ENCODE measurements around the gene EXOC6B. TPM values are rescaled to one million over a fixed set of nuclear protein-coding genes. Genes with fewer than 3 reads are reported as not detected.
"Not testable (repeated sequence)": the region's sequence is repeated elsewhere in the genome, so short reads cannot be mapped to it uniquely, and the experiment has no call there.

EXOC6B gene
- total RNA-seq, 4 donors from 2014 or later: 54.0 to 121 (median 78.7) TPM

- H3K9me3 ChIP-seq: no peaks in the 10 kb centered on the region
- H3K27me3 ChIP-seq: no peaks in the 10 kb centered on the region
- DNase-seq (ENCODE audit: low spot score in 2 of 2): no peak
- 90% methylated on average over 2 of the region's 2 CpGs for WGBS
- TF ChIP-seq, protein P1, sequence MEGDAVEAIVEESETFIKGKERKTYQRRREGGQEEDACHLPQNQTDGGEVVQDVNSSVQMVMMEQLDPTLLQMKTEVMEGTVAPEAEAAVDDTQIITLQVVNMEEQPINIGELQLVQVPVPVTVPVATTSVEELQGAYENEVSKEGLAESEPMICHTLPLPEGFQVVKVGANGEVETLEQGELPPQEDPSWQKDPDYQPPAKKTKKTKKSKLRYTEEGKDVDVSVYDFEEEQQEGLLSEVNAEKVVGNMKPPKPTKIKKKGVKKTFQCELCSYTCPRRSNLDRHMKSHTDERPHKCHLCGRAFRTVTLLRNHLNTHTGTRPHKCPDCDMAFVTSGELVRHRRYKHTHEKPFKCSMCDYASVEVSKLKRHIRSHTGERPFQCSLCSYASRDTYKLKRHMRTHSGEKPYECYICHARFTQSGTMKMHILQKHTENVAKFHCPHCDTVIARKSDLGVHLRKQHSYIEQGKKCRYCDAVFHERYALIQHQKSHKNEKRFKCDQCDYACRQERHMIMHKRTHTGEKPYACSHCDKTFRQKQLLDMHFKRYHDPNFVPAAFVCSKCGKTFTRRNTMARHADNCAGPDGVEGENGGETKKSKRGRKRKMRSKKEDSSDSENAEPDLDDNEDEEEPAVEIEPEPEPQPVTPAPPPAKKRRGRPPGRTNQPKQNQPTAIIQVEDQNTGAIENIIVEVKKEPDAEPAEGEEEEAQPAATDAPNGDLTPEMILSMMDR (IDR thresholded peaks at IDR 0.05): no peak
- TF ChIP-seq POLR2AphosphoS5 (IDR thresholded peaks at IDR 0.05): no peak
- TF ChIP-seq POLR2A (IDR thresholded peaks at IDR 0.05): no peak
- no peak for TF ChIP-seq EP300 (IDR thresholded peaks at IDR 0.05)
- H3K4me1 ChIP-seq: no peaks in the 10 kb centered on the region
- no peak overlapping the region for H3K4me3 ChIP-seq
- H3K27ac ChIP-seq: no peak overlapping the region
- peaks cover 11% of the 10 kb centered on the region for H3K36me3 ChIP-seq
These were observed 163.8 kb downstream of the EXOC6B start for GRCh38 chr2:72661985-72662384.

GRCh38 chr2:72649810-72650209 is 176.0 kb downstream of the EXOC6B start:
- no peak for TF ChIP-seq POLR2AphosphoS5 (IDR thresholded peaks at IDR 0.05)
- TF ChIP-seq, protein P1 (IDR thresholded peaks at IDR 0.05): no peak
- no peak for TF ChIP-seq POLR2A (IDR thresholded peaks at IDR 0.05)
- TF ChIP-seq EP300 (IDR thresholded peaks at IDR 0.05): no peak
- H3K4me1 ChIP-seq: no peaks in the 10 kb centered on the region
- no peak overlapping the region for H3K4me3 ChIP-seq
- no peak overlapping the region for H3K27ac ChIP-seq
- no peaks in the 10 kb centered on the region for H3K36me3 ChIP-seq
- H3K27me3 ChIP-seq: no peaks in the 10 kb centered on the region
- no peak for DNase-seq (ENCODE audit: low spot score in 2 of 2)
- WGBS: 93% methylated on average over 6 of the region's 6 CpGs
- H3K9me3 ChIP-seq: no peaks in the 10 kb centered on the region

GRCh38 chr2:72641221-72641620 is 184.6 kb downstream of the EXOC6B start:
- DNase-seq (ENCODE audit: low spot score in 2 of 2); H3K4me1 ChIP-seq; H3K9me3 ChIP-seq; H3K36me3 ChIP-seq; H3K27me3 ChIP-seq; H3K27ac ChIP-seq; H3K4me3 ChIP-seq: not testable (repeated sequence)
- 93% methylated on average over 8 of the region's 8 CpGs for WGBS

DNA sequence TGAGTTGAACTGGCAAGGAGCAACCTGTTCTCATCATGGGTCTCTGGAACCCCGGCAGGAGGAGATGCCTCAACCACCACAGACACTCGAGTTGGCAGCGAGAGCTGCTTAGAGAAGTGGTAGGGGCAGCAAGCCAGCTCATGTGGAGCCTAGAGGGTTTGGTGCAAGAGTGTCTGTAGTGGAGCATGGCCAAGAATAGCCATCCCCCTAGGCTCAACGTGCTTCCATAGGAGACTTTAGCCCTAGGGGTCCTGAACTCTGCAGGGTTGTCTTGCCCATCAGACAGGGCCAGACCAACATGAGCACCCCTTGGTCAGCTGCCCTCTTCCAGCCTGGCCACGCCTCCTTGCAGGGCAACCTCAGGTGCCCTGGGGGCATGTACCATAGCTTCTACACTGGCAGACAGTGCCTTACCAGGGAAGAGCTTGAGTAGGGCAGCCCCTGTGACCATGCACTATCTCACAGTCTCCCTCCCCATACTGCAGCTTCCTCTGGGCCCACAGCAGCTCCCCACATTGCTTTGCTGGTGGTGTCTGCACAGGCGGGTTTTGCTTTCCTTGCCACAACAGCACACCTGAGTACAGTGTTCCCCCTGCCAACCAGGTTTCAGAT is 187.1 kb downstream of the EXOC6B start:
- Histone ChIP-seq H3K9me3 (no peaks in the 10 kb centered on the region), H3K27me3 (no peaks in the 10 kb centered on the region), H3K36me3 (peaks cover 4% of the 10 kb centered on the region), H3K27ac (no peak overlapping the region), H3K4me3 (no peak overlapping the region), H3K4me1 (no peaks in the 10 kb centered on the region)
- DNase-seq (ENCODE audit: low spot score in 2 of 2): no peak
- WGBS: 84% methylated on average over 5 of the region's 6 CpGs
- TF ChIP-seq, protein P1 (IDR thresholded peaks at IDR 0.05): no peak
- TF ChIP-seq POLR2AphosphoS5 (IDR thresholded peaks at IDR 0.05): no peak
- TF ChIP-seq EP300 (IDR thresholded peaks at IDR 0.05): no peak
- TF ChIP-seq POLR2A (IDR thresholded peaks at IDR 0.05): no peak

DNA sequence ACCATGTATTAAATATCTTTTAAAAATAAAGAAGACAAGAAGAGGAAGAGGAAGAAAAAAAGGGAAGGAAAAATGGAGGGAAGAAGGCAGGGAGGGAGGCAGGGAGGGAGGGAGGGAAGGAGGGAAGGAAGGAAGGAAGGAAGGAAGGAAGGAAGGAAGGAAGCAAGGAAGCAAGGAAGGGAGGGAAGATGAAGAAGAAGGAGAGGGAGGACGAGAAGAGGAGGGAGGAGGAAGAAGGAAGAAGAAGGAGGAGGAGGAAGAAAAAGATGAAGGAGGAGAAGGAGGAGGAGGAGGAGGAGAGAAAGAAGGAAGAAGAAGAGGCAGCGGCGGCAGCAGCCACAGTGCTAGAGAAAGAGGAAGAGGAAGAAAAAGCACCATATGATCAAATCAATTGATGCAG is 189.6 kb downstream of the EXOC6B start:
- Histone ChIP-seq H3K4me3 (no peak overlapping the region), H3K36me3 (no peaks in the 10 kb centered on the region), H3K27me3 (no peaks in the 10 kb centered on the region), H3K4me1 (no peaks in the 10 kb centered on the region), H3K9me3 (no peaks in the 10 kb centered on the region), H3K27ac (no peak overlapping the region)
- DNase-seq (ENCODE audit: low spot score in 2 of 2): no peak
- TF ChIP-seq, protein P1 (IDR thresholded peaks at IDR 0.05): no peak
- WGBS: 89% methylated on average over 3 of the region's 3 CpGs

GRCh38 chr2:72630767-72631166 is 195.1 kb downstream of the EXOC6B start:
- WGBS: 59% methylated on average over 2 of the region's 2 CpGs
- Histone ChIP-seq H3K4me1 (no peaks in the 10 kb centered on the region), H3K4me3 (no peak overlapping the region), H3K9me3 (no peaks in the 10 kb centered on the region), H3K36me3 (no peaks in the 10 kb centered on the region), H3K27me3 (no peaks in the 10 kb centered on the region), H3K27ac (no peak overlapping the region)
- no peak for DNase-seq (ENCODE audit: low spot score in 2 of 2)
- no peak for TF ChIP-seq POLR2AphosphoS5 (IDR thresholded peaks at IDR 0.05)
- TF ChIP-seq EP300 (IDR thresholded peaks at IDR 0.05): no peak
- TF ChIP-seq POLR2A (IDR thresholded peaks at IDR 0.05): no peak
- TF ChIP-seq, protein P1 (IDR thresholded peaks at IDR 0.05): no peak

Measured in suprapubic skin (tissue), 4 donors.